Activated gamma-delta T cell (primary cell): ENCODE measurements around the gene GATAD2A.

ENCODE experiments used
- DNase-seq: peaks from one replicate; lab custom pipeline; 2025; lab: John Stamatoyannopoulos, UW

GATAD2A gene

GRCh38 chr19:19545707-19546106 is 140.2 kb downstream of the GATAD2A start:
- DNase-seq, result no peak

GRCh38 chr19:19546751-19547162 is 141.3 kb downstream of the GATAD2A start:
- DNase-seq, result no peak

- no peak for DNase-seq
Measured at GRCh38 chr19:19547674-19548336, 142.3 kb downstream of the GATAD2A start.

GRCh38 chr19:19548915-19549759 is 143.7 kb downstream of the GATAD2A start:
- no peak for DNase-seq

GRCh38 chr19:19549804-19550464 is 144.5 kb downstream of the GATAD2A start:
- DNase-seq, result no peak

GRCh38 chr19:19550485-19550929 is 145.0 kb downstream of the GATAD2A start:
- DNase-seq, result no peak

- DNase-seq, result no peak
Measured at GRCh38 chr19:19550972-19551852, 145.7 kb downstream of the GATAD2A start.

- DNase-seq, result no peak
Measured at GRCh38 chr19:19551853-19552192, 146.3 kb downstream of the GATAD2A start.

- DNase-seq, result no peak
Measured at GRCh38 chr19:19552798-19553197, 147.3 kb downstream of the GATAD2A start.

GRCh38 chr19:19553670-19554069 is 148.2 kb downstream of the GATAD2A start:
- no peak for DNase-seq

- DNase-seq, result no peak
Measured at GRCh38 chr19:19554074-19555023, 148.9 kb downstream of the GATAD2A start.

GRCh38 chr19:19558055-19558454 is 152.6 kb downstream of the GATAD2A start:
- no peak for DNase-seq
